T-cell (primary cell): Measurements from ENCODE around the gene WIPF1. TPM values are rescaled to one million over a fixed set of nuclear protein-coding genes. Genes with fewer than 3 reads are reported as not detected.

Source experiments
- ATAC-seq, 4 experiments: fragments of 200-7000 bp in 3 of 4; fragments of 150-1000 bp in 1 of 4; cut with Tn5 transposase; replicated peaks in 1 of 4; 1 replicate in 3 of 4; 2 replicates in 1 of 4; pipeline ENCODE4 v1.10.0; 2021; ENCODE audit warnings: moderate library complexity in 3 of 4, mild to moderate bottlenecking in 2 of 4, moderate number of reproducible peaks in 1 of 4
- CTCF ChIA-PET, 2 donors: fragments of 300-600 bp; sonication (Branson Sonifier 250); formaldehyde crosslinking; loops; one replicate each; lab custom pipeline; 2022; ENCODE audit warnings: antibody characterized with exemption in 2 of 2; lab: Charles Lee
- POLR2A ChIA-PET, 2 donors: fragments of 300-600 bp; sonication (Branson Sonifier 250); formaldehyde crosslinking; loops; one replicate each; lab custom pipeline; 2022; ENCODE audit warnings: antibody characterized with exemption in 2 of 2; lab: Charles Lee
- DNase-seq, 35 experiments: peaks; one replicate each; pipeline versions ENCODE4 v3.0.0 to v3.0.0-alpha.2; 2013 to 2023
- H3K27ac ChIP-seq: one replicate; pipeline ENCODE4 v1.5.1; 2013; ENCODE audit warnings: low read length
- H3K27me3 ChIP-seq, 2 experiments: replicated peaks in 1 of 2; 1 replicate in 1 of 2; 2 replicates in 1 of 2; pipeline versions ENCODE4 v1.6.1 to v1.7.0; 2013; ENCODE audit warnings: low read length in 1 of 2, mixed read lengths in 1 of 2; ENCODE audit not compliant: control insufficient read depth in 2 of 2, insufficient read depth in 2 of 2; ENCODE audit errors: extremely low read depth in 1 of 2
- H3K36me3 ChIP-seq, 2 donors: 1 replicate in 1 of 2; 2 replicates in 1 of 2; pipeline versions ENCODE4 v1.6.1 to v1.7.0; 2013; ENCODE audit warnings: low read length in 1 of 2; ENCODE audit not compliant: control insufficient read depth in 2 of 2, insufficient read depth in 1 of 2; ENCODE audit errors: extremely low read depth in 1 of 2
- H3K4me1 ChIP-seq, 2 experiments: 1 replicate in 1 of 2; 2 replicates in 1 of 2; pipeline versions ENCODE4 v1.6.1 to v1.7.0; 2013; ENCODE audit warnings: low read length in 2 of 2, mixed read lengths in 1 of 2; ENCODE audit not compliant: insufficient read depth in 2 of 2, control insufficient read depth in 1 of 2; ENCODE audit errors: extremely low read depth in 1 of 2
- H3K4me3 ChIP-seq, 2 donors: 1 replicate in 1 of 2; 2 replicates in 1 of 2; pipeline versions ENCODE4 v1.5.1 to v1.7.0; 2013; ENCODE audit warnings: mild to moderate bottlenecking in 2 of 2, low read length in 1 of 2, moderate library complexity in 1 of 2; ENCODE audit not compliant: control insufficient read depth in 1 of 2; ENCODE audit errors: extremely low read depth in 1 of 2
- H3K9me3 ChIP-seq: 2 replicates; pipeline ENCODE4 v1.7.0; 2013
- H3K27ac Mint-ChIP-seq, 2 donors: one replicate each; pipeline ENCODE4 v1.8.0; 2020 to 2021; ENCODE audit warnings: mild to moderate bottlenecking in 2 of 2, mixed read lengths in 2 of 2
- H3K27me3 Mint-ChIP-seq, 2 donors: one replicate each; pipeline ENCODE4 v1.8.0; 2021 to 2022; ENCODE audit warnings: mixed read lengths in 2 of 2
- H3K36me3 Mint-ChIP-seq: one replicate; pipeline ENCODE4 v1.8.0; 2021; ENCODE audit warnings: mixed read lengths
- H3K4me1 Mint-ChIP-seq, 3 donors: one replicate each; pipeline ENCODE4 v1.8.0; 2020 to 2022; ENCODE audit warnings: mixed read lengths in 3 of 3, mild to moderate bottlenecking in 1 of 3
- H3K4me3 Mint-ChIP-seq, 3 donors: one replicate each; pipeline ENCODE4 v1.8.0; 2020 to 2022; ENCODE audit warnings: mild to moderate bottlenecking in 3 of 3, mixed read lengths in 3 of 3, moderate library complexity in 3 of 3
- H3K9me3 Mint-ChIP-seq, 3 donors: one replicate each; pipeline ENCODE4 v1.8.0; 2020 to 2022; ENCODE audit warnings: mixed read lengths in 3 of 3
- WGBS: methylation state at CpG from one replicate; pipeline ENCODE4 v1.1.5; 2013; ENCODE audit warnings: missing lambda C conversion rate; ENCODE audit not compliant: insufficient coverage; 5-methylcytosine and 5-hydroxymethylcytosine counted together
- total RNA-seq, 35 experiments: library from RNA in 6 of 35; stranded (reverse) in 6 of 35; fragments of 120-200 nt in 1 of 35; gene quantifications; one replicate each; pipeline versions ENCODE4 v1.2.1 to v1.2.4 and lab custom pipeline; 2013 to 2026

The WIPF1 gene
- total RNA-seq, 5 donors from 2014 or later (not counting 1 experiment from before 2014, with no cell fraction given), result 349 to 412 (median 372) TPM

DNA sequence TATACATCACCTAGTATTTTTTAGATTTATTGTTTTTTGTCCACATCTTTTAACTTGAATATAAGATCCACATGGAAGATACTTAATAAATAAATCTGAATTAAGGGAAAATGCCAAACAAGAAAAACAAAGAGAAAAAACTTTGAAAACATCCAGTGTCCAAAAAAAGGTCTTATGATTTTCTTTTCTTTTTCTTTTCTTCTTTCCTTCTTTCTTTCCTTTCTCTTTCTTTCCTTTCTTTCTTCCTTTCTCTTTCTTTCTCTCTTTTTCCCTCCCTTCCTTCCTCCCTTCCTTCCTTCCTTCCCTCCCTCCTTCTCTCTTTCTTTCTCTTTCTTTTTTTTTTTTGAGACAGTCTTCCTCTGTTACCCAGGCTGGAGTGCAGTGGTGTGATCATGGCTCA lies 29.6 kb upstream of the WIPF1 start:
- H3K4me1 ChIP-seq, result peaks cover 30 to 51% of the 10 kb centered on the region in 2 experiments
- peaks cover 60% of the 10 kb centered on the region for H3K36me3 Mint-ChIP-seq
- POLR2A ChIA-PET, result no interaction called here

DNA sequence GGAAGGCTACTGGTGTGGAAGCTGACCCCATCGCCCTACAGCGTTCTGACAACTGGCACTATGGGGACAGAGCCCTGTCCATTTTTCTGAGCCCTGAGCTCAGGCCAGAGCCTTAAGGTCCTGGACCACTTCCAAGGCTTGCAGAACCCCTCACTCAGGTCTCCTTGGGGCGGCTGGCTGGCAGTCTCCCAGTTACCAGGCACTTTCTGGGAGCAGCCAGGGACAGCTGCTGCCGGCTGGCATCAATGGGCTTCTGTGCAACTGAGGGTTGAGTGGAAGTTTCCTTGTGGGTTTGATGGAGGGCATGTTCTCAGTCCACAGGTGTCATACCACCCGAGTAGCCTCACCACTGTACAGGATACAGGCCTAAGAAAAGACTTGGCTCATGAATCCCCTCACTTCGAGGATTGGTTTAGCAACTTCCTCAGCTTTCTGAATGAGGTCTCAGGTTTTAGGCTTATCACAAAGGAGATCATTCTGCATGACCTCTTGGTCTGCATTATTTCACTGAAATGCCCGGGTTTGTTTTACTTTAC lies 27.4 kb upstream of the WIPF1 start:
- Mint-ChIP-seq H3K4me1 (peaks cover 73 to 81% (median 80%) of the 10 kb centered on the region in 3 donors), H3K4me3 (no peak overlapping the region), H3K36me3 (peaks cover 53% of the 10 kb centered on the region), H3K27me3 (no peaks in the 10 kb centered on the region), H3K27ac (peak overlapping the region; percentile 41 to 68), H3K9me3 (no peaks in the 10 kb centered on the region)
- no peak for ATAC-seq
- H3K27me3 ChIP-seq, result no peaks in the 10 kb centered on the region
- DNase-seq, result no peak
- peaks cover 7 to 74% of the 10 kb centered on the region in 2 donors for H3K36me3 ChIP-seq
- POLR2A ChIA-PET, result interaction anchor here in 1 of 2 donors (1.1 kb wide), 1 partner anchor 9 kb away, joined by 3 read pairs; no protein-coding TSS in a partner anchor
- H3K27ac ChIP-seq, result no peak overlapping the region
- H3K4me3 ChIP-seq, result no peak overlapping the region
- CTCF ChIA-PET, result interaction anchor here in 1 of 2 donors (0.6 to 2.2 kb wide), 2 partner anchors 22 to 629 kb away, joined by 3 to 7 read pairs; no protein-coding TSS in a partner anchor
- H3K4me1 ChIP-seq, result peaks cover 11 to 48% of the 10 kb centered on the region in 2 experiments
- H3K9me3 ChIP-seq, result no peaks in the 10 kb centered on the region
- WGBS, result 88% methylated on average over 5 of the region's 7 CpGs

More for the DNA sequence above, 29.6 kb upstream of the WIPF1 start:
- Histone ChIP-seq H3K4me3 (no peak overlapping the region), H3K9me3 (no peaks in the 10 kb centered on the region), H3K27ac (no peak overlapping the region), H3K36me3 (peaks cover 7 to 71% of the 10 kb centered on the region in 2 donors), H3K27me3 (no peaks in the 10 kb centered on the region)
- Mint-ChIP-seq H3K9me3 (no peaks in the 10 kb centered on the region), H3K27me3 (no peaks in the 10 kb centered on the region), H3K4me3 (peak overlapping the region in 1 of 3 donors; percentile 24), H3K4me1 (peaks cover 80 to 90% (median 88%) of the 10 kb centered on the region in 3 donors), H3K27ac (peak overlapping the region; percentile 21 to 72)
- DNase-seq (no peak), ATAC-seq (no peak)
- CTCF ChIA-PET, result interaction anchor here in 1 of 2 donors (1.1 kb wide), 1 partner anchor 153 kb away, joined by 3 read pairs; no protein-coding TSS in a partner anchor

DNA sequence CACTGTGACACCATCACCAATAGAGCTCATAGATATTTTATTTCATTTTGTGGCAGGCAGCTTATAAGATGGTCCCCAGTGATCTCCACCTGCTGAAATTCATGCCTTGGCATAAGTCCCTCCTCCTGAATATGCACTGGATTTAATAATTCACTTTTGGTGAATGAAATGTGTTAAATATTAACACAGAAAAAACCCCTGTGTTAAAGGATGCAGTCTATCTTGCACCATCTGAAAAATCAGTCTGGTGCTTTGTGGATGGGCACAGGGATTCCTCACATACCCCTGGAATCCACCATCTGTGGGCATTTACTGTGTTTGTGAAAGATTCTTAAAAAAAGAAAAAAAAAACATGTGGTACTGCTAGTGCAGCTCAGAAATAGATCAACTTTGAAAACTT lies 26.1 kb upstream of the WIPF1 start:
- no peaks in the 10 kb centered on the region for H3K9me3 Mint-ChIP-seq
- no peaks in the 10 kb centered on the region for H3K27me3 Mint-ChIP-seq
- H3K36me3 ChIP-seq, result peaks cover 4 to 68% of the 10 kb centered on the region in 2 donors
- peaks cover 45% of the 10 kb centered on the region for H3K36me3 Mint-ChIP-seq
- DNase-seq (no peak), ATAC-seq (no peak)
- H3K4me1 Mint-ChIP-seq, result peaks cover 67 to 81% (median 78%) of the 10 kb centered on the region in 3 donors
- ChIA-PET POLR2A (interaction anchor here (0.6 kb wide), 3 partner anchors 10 to 64 kb away, joined by 3 to 9 read pairs (median 4); no protein-coding TSS in a partner anchor), CTCF (interaction anchor here in 1 of 2 donors (0.6 to 2.2 kb wide), 5 partner anchors 15 to 190 kb away, joined by 3 to 7 read pairs (median 3); no protein-coding TSS in a partner anchor)
- peak overlapping the region; percentile 51 to 75 for H3K27ac Mint-ChIP-seq
- H3K9me3 ChIP-seq, result no peaks in the 10 kb centered on the region
- peaks cover 5 to 52% of the 10 kb centered on the region in 2 experiments for H3K4me1 ChIP-seq
- H3K27ac ChIP-seq, result no peak overlapping the region
- H3K4me3 Mint-ChIP-seq, result no peak overlapping the region
- H3K27me3 ChIP-seq, result no peaks in the 10 kb centered on the region
- no peak overlapping the region for H3K4me3 ChIP-seq

DNA sequence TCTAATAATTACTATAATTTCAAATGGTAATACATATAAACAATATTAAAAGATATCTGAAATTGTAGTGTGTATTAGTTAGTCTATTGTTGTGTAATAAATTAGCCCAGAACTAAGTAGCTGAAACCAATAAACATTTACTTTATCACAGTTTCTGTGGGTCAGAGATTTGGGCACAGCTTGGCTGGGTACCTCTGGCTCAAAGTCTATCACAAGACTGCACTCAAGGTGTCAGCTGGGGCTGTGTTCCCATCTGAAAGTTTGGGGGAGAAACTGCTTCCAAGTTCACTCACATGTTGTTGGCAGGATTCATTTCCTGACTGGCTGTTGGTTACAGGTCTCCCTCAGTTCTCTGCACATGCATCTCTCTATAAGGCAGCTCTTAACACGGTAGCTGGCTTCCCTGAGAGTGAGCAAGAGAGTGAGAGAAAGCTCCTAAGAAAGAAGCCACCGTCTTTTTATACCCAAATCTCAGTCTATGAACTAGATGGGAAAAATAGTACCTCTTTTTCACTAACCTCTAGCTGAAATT lies 25.6 kb upstream of the WIPF1 start:
- Histone ChIP-seq H3K9me3 (no peaks in the 10 kb centered on the region), H3K4me3 (no peak overlapping the region), H3K4me1 (peaks cover 5 to 52% of the 10 kb centered on the region in 2 experiments), H3K27ac (no peak overlapping the region), H3K27me3 (no peaks in the 10 kb centered on the region), H3K36me3 (peaks cover 4 to 63% of the 10 kb centered on the region in 2 donors)
- peak overlapping the region; percentile 51 to 75 for H3K27ac Mint-ChIP-seq
- H3K9me3 Mint-ChIP-seq, result no peaks in the 10 kb centered on the region
- no peaks in the 10 kb centered on the region for H3K27me3 Mint-ChIP-seq
- H3K4me3 Mint-ChIP-seq, result no peak overlapping the region
- ChIA-PET CTCF (interaction anchor here (0.5 to 2.2 kb wide), 6 partner anchors 14 to 146 kb away, joined by 3 to 7 read pairs (median 4); no protein-coding TSS in a partner anchor), POLR2A (interaction anchor here in 1 of 2 donors (0.6 to 1.0 kb wide), 2 partner anchors 10 to 49 kb away, joined by 3 to 9 read pairs; no protein-coding TSS in a partner anchor)
- DNase-seq (no peak), ATAC-seq (no peak)
- 33% methylated on average over 1 of the region's 2 CpGs for WGBS
- H3K4me1 Mint-ChIP-seq, result peaks cover 67 to 80% (median 77%) of the 10 kb centered on the region in 3 donors
- peaks cover 41% of the 10 kb centered on the region for H3K36me3 Mint-ChIP-seq

DNA sequence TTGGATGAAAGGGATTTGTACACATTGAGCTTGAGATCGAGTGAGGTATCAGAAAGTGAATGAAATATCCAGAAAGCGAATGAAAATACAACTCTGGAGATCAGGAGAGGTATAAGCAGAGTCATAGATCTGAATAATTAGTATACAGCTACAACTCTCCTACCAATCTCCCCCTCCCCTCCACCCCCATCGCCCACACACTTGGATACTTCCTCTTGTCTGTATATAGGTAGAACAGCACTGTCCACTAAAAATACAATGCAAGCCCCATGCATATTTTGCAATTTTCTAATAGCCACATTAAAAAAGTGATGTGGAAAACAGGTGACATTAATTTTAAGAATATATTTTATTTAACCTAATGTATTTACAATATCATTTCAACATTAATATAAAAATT lies 23.7 kb upstream of the WIPF1 start:
- no peak for DNase-seq
- Histone ChIP-seq H3K4me3 (no peak overlapping the region), H3K27me3 (no peaks in the 10 kb centered on the region), H3K9me3 (no peaks in the 10 kb centered on the region), H3K27ac (no peak overlapping the region), H3K36me3 (peaks cover 4 to 63% of the 10 kb centered on the region in 2 donors), H3K4me1 (peaks cover 22 to 52% of the 10 kb centered on the region in 2 experiments)
- Mint-ChIP-seq H3K27ac (peak overlapping the region; percentile 9 to 68), H3K4me3 (no peak overlapping the region), H3K9me3 (no peaks in the 10 kb centered on the region), H3K27me3 (no peaks in the 10 kb centered on the region), H3K4me1 (peaks cover 67 to 79% (median 76%) of the 10 kb centered on the region in 3 donors), H3K36me3 (peaks cover 42% of the 10 kb centered on the region)
- CTCF ChIA-PET, result interaction anchor here (0.5 to 1.4 kb wide), 4 partner anchors 9 to 66 kb away, joined by 3 to 4 read pairs (median 4); no protein-coding TSS in a partner anchor
- no CpG with 5 or more reads among the region's 3 CpGs for WGBS
- no peak for ATAC-seq
- POLR2A ChIA-PET, result interaction anchor here in 1 of 2 donors (0.6 kb wide), 1 partner anchor 131 kb away, joined by 3 read pairs; no protein-coding TSS in a partner anchor

DNA sequence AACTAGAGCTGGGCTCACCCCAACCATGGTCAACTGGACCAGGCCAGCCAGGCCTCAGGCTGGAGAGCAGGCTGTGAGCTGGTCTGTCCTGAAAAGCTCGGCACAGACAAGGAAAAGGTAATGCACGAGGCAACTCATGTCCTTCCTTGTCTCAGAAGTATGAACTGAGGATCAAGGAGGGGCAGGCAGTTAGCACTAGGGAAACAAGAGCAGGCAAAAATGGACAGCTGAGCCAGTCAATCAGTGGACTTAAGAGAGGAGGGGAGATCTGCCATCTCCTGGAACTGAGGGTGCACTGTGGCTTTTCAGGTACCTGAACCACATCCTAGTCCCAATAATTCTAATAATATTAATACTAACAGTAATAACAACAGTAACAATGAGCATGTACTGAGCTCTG lies 20.6 kb upstream of the WIPF1 start:
- Mint-ChIP-seq H3K27me3 (no peaks in the 10 kb centered on the region), H3K4me1 (peaks cover 78 to 82% (median 82%) of the 10 kb centered on the region in 3 donors), H3K27ac (peak overlapping the region; percentile 87 to 88), H3K4me3 (peak overlapping the region; percentile 35 to 62 (median 50)), H3K36me3 (peaks cover 35% of the 10 kb centered on the region), H3K9me3 (no peaks in the 10 kb centered on the region)
- WGBS, result 58% methylated on average over 2 of the region's 2 CpGs
- DNase-seq (no peak), ATAC-seq (no peak)
- H3K9me3 ChIP-seq, result no peaks in the 10 kb centered on the region
- H3K36me3 ChIP-seq, result peaks cover 0 to 44% of the 10 kb centered on the region in 2 donors
- H3K27me3 ChIP-seq, result no peaks in the 10 kb centered on the region
- ChIA-PET CTCF (interaction anchor here in 1 of 2 donors (1.3 to 1.8 kb wide), 2 partner anchors 9 to 21 kb away, joined by 3 to 7 read pairs; partner anchors contain the start of gene WIPF1), POLR2A (interaction anchor here in 1 of 2 donors (0.6 kb wide), 2 partner anchors 153 to 432 kb away, joined by 3 to 4 read pairs; no protein-coding TSS in a partner anchor)
- no peak overlapping the region for H3K4me3 ChIP-seq
- peak overlapping the region; percentile 62 for H3K27ac ChIP-seq
- H3K4me1 ChIP-seq, result peaks cover 39 to 50% of the 10 kb centered on the region in 2 experiments
